ENCODE data around the gene MEGF9.

MEGF9 gene

GRCh38 chr9:120621941-120622340 is 92.3 kb downstream of the MEGF9 start:
- DNase-seq (ENCODE audit: low read depth) = no peak

GRCh38 chr9:120619751-120620655 is 94.3 kb downstream of the MEGF9 start:
- DNase-seq (ENCODE audit: low read depth) = peak; percentile 54

GRCh38 chr9:120616966-120617935 is 97.0 kb downstream of the MEGF9 start:
- DNase-seq (ENCODE audit: low read depth) = no peak

GRCh38 chr9:120612218-120612617 is 102.1 kb downstream of the MEGF9 start:
- no peak for DNase-seq (ENCODE audit: low read depth)

- no peak for DNase-seq (ENCODE audit: low read depth)
Measured at GRCh38 chr9:120611690-120612068, 102.6 kb downstream of the MEGF9 start.

GRCh38 chr9:120610975-120611689 is 103.1 kb downstream of the MEGF9 start:
- no peak for DNase-seq (ENCODE audit: low read depth)

- no peak for DNase-seq (ENCODE audit: low read depth)
Measured at GRCh38 chr9:120609636-120610035, 104.6 kb downstream of the MEGF9 start.

GRCh38 chr9:120608421-120608820 is 105.8 kb downstream of the MEGF9 start:
- no peak for DNase-seq (ENCODE audit: low read depth)

- DNase-seq (ENCODE audit: low read depth) = no peak
Measured at GRCh38 chr9:120603591-120603990, 110.7 kb downstream of the MEGF9 start.

GRCh38 chr9:120603010-120603409 is 111.3 kb downstream of the MEGF9 start:
- no peak for DNase-seq (ENCODE audit: low read depth)

GRCh38 chr9:120593955-120594277 is 120.4 kb downstream of the MEGF9 start:
- DNase-seq (ENCODE audit: low read depth) = no peak

GRCh38 chr9:120593250-120593954 is 120.9 kb downstream of the MEGF9 start:
- DNase-seq (ENCODE audit: low read depth) = no peak

GRCh38 chr9:120592210-120592609 is 122.1 kb downstream of the MEGF9 start:
- no peak for DNase-seq (ENCODE audit: low read depth)

GRCh38 chr9:120587328-120587727 is 126.9 kb downstream of the MEGF9 start:
- DNase-seq (ENCODE audit: low read depth) = no peak

GRCh38 chr9:120583958-120584369 is 130.3 kb downstream of the MEGF9 start:
- no peak for DNase-seq (ENCODE audit: low read depth)

GRCh38 chr9:120580051-120580896 is 134.0 kb downstream of the MEGF9 start, which contains the start of gene CDK5RAP2:
Gene CDK5RAP2 (minus strand): TSS chr9:120580167. CDS start chr9:120579978, 189 bp downstream.
- DNase-seq (ENCODE audit: low read depth) = peak; percentile 83

- DNase-seq (ENCODE audit: low read depth) = no peak
Measured at GRCh38 chr9:120579139-120580050, 134.9 kb downstream of the MEGF9 start.

GRCh38 chr9:120574473-120574872 is 139.8 kb downstream of the MEGF9 start:
- DNase-seq (ENCODE audit: low read depth) = no peak

GRCh38 chr9:120572472-120572871 is 141.8 kb downstream of the MEGF9 start:
- DNase-seq (ENCODE audit: low read depth) = no peak

All from stimulated activated CD8-positive, alpha-beta memory T cell treated with anti-CD3 and anti-CD28 coated beads, Interleukin-12 subunit alpha, Interleukin-12 subunit beta, amount 100 ng/mL, for 1 hour (primary cell).